Measurements from ENCODE around the gene INSIG2. TPM values are rescaled to one million over a fixed set of nuclear protein-coding genes. Genes with fewer than 3 reads are reported as not detected.

Gene INSIG2
- total RNA-seq, 1 experiment from 2014 or later, result 10.7 TPM

DNA sequence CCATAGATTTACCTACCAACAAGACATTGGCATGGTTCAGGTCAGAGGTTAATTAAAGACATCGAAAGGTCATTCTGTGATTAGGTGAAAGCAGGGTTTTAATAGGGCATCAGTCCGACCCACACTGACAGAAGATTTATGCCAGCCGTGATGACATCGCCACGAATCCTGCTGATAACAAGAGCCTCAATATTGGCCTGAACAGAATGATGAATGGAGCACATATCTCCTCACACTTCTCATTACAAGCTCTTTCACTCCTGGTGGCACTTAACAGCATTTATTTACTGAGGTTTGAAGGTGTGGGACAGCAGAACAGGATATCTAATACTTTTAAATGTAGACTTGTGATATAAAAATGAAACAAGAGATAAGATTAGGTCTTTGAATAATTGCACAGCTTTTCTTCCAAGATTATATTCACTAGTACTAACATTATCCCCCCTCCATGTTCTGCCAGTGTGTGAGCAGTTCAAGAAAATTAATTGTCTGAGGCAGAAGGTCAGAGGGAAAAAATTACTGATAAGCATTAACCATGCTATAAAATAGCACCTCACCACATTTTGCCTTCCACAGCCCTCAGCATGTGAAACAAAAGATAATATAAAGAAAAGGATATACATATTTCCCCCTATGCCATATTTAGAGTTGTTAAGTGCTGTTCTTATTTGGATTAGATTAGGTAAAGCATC is 23.1 kb upstream of the INSIG2 start (continued):
- TF ChIP-seq, protein P1, sequence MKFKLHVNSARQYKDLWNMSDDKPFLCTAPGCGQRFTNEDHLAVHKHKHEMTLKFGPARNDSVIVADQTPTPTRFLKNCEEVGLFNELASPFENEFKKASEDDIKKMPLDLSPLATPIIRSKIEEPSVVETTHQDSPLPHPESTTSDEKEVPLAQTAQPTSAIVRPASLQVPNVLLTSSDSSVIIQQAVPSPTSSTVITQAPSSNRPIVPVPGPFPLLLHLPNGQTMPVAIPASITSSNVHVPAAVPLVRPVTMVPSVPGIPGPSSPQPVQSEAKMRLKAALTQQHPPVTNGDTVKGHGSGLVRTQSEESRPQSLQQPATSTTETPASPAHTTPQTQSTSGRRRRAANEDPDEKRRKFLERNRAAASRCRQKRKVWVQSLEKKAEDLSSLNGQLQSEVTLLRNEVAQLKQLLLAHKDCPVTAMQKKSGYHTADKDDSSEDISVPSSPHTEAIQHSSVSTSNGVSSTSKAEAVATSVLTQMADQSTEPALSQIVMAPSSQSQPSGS (CRISPR knock-in tag; IDR thresholded peaks at IDR 0.05; ENCODE audit: borderline replicate concordance, low read depth), result no peak
- TF ChIP-seq ZNF219 (CRISPR knock-in tag; IDR thresholded peaks at IDR 0.05; ENCODE audit: borderline replicate concordance) (no peak), RORB (CRISPR knock-in tag; IDR thresholded peaks at IDR 0.05) (no peak), NR3C1 (CRISPR knock-in tag; conservative IDR thresholded peaks at IDR 0.05; ENCODE audit: low read depth) (no peak), TP53 (CRISPR knock-in tag; IDR thresholded peaks at IDR 0.05) (no peak), HMGA2 (CRISPR knock-in tag; IDR thresholded peaks at IDR 0.05) (no peak), CREB1 (CRISPR knock-in tag; IDR thresholded peaks at IDR 0.05) (no peak)
- TF ChIP-seq, protein P2, sequence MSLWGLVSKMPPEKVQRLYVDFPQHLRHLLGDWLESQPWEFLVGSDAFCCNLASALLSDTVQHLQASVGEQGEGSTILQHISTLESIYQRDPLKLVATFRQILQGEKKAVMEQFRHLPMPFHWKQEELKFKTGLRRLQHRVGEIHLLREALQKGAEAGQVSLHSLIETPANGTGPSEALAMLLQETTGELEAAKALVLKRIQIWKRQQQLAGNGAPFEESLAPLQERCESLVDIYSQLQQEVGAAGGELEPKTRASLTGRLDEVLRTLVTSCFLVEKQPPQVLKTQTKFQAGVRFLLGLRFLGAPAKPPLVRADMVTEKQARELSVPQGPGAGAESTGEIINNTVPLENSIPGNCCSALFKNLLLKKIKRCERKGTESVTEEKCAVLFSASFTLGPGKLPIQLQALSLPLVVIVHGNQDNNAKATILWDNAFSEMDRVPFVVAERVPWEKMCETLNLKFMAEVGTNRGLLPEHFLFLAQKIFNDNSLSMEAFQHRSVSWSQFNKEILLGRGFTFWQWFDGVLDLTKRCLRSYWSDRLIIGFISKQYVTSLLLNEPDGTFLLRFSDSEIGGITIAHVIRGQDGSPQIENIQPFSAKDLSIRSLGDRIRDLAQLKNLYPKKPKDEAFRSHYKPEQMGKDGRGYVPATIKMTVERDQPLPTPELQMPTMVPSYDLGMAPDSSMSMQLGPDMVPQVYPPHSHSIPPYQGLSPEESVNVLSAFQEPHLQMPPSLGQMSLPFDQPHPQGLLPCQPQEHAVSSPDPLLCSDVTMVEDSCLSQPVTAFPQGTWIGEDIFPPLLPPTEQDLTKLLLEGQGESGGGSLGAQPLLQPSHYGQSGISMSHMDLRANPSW (CRISPR knock-in tag; conservative IDR thresholded peaks at IDR 0.05; ENCODE audit: low read depth), result no peak
- TF ChIP-seq, protein P3, sequence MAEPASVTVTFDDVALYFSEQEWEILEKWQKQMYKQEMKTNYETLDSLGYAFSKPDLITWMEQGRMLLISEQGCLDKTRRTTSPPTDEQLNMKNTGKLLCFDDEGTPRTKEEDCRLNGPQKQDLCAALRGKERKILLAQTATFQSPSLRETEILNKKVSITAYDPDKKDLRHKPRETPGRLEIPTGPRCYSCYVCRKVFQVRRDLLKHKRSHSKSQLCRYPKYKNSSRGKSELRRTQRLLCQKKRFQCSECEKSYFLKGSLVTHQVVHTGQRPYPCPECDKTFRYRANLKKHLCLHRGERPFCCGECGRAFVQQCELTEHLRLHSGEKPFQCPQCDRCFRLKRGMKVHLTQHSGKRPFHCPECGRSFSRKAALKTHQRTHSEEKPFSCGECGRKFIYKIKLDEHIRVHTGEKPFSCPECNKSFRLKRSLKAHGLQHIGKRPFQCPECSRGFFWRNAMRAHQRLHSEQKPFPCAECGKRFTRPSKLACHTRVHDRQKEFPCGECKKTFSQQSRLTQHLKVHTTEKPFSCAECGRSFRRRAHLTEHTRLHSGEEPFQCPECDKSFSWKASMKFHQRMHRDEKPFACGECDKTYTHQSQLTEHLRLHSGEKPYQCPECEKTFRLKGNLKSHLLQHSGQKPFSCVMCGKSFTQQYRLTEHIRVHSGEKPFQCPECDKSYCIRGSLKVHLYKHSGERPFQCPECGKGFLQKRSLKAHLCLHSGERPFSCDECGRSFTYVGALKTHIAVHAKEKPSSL (CRISPR knock-in tag; conservative IDR thresholded peaks at IDR 0.05), result no peak
- TF ChIP-seq, protein P4, sequence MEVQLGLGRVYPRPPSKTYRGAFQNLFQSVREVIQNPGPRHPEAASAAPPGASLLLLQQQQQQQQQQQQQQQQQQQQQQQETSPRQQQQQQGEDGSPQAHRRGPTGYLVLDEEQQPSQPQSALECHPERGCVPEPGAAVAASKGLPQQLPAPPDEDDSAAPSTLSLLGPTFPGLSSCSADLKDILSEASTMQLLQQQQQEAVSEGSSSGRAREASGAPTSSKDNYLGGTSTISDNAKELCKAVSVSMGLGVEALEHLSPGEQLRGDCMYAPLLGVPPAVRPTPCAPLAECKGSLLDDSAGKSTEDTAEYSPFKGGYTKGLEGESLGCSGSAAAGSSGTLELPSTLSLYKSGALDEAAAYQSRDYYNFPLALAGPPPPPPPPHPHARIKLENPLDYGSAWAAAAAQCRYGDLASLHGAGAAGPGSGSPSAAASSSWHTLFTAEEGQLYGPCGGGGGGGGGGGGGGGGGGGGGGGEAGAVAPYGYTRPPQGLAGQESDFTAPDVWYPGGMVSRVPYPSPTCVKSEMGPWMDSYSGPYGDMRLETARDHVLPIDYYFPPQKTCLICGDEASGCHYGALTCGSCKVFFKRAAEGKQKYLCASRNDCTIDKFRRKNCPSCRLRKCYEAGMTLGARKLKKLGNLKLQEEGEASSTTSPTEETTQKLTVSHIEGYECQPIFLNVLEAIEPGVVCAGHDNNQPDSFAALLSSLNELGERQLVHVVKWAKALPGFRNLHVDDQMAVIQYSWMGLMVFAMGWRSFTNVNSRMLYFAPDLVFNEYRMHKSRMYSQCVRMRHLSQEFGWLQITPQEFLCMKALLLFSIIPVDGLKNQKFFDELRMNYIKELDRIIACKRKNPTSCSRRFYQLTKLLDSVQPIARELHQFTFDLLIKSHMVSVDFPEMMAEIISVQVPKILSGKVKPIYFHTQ (CRISPR knock-in tag; IDR thresholded peaks at IDR 0.05), result no peak
- TF ChIP-seq, protein P5, sequence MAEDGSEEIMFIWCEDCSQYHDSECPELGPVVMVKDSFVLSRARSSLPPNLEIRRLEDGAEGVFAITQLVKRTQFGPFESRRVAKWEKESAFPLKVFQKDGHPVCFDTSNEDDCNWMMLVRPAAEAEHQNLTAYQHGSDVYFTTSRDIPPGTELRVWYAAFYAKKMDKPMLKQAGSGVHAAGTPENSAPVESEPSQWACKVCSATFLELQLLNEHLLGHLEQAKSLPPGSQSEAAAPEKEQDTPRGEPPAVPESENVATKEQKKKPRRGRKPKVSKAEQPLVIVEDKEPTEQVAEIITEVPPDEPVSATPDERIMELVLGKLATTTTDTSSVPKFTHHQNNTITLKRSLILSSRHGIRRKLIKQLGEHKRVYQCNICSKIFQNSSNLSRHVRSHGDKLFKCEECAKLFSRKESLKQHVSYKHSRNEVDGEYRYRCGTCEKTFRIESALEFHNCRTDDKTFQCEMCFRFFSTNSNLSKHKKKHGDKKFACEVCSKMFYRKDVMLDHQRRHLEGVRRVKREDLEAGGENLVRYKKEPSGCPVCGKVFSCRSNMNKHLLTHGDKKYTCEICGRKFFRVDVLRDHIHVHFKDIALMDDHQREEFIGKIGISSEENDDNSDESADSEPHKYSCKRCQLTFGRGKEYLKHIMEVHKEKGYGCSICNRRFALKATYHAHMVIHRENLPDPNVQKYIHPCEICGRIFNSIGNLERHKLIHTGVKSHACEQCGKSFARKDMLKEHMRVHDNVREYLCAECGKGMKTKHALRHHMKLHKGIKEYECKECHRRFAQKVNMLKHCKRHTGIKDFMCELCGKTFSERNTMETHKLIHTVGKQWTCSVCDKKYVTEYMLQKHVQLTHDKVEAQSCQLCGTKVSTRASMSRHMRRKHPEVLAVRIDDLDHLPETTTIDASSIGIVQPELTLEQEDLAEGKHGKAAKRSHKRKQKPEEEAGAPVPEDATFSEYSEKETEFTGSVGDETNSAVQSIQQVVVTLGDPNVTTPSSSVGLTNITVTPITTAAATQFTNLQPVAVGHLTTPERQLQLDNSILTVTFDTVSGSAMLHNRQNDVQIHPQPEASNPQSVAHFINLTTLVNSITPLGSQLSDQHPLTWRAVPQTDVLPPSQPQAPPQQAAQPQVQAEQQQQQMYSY (CRISPR knock-in tag; IDR thresholded peaks at IDR 0.05), result no peak

DNA sequence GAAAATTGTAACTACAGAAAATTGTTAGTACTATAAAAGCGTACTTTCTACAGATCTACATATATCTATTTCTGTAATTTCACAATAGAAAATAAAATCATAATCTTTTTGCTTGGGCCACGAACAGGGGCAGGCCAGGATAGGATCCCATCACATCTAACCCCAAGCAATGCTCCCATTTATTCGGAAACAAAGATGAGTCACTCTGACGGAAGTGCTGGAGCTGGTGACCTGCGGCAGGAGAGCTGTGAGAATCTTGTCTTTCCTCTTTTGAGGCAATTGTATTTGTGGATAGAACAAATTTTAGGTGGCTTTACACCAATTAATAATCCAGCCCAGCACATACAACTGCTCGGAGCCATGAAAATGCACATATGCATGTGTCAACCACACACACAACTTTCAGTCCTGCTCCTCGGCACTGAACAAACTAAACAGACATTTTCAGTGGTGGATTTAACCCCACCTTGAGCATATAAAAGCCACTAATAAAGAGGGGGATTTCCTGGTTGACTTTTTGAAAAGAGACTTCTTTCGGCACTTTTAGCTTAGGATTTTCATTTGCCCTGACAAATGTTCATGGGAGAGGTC is 22.3 kb upstream of the INSIG2 start:
- ChIA-PET POLR2A (no interaction called here), CTCF (interaction anchor here (0.6 to 0.7 kb wide), 2 partner anchors 33 to 63 kb away, joined by 3 read pairs; no protein-coding TSS in a partner anchor)
- DNase-seq (ENCODE audit: low spot score) (no peak), ATAC-seq (no peak)
- Mint-ChIP-seq H3K4me3 (no peak overlapping the region), H3K27ac (no peak overlapping the region), H3K27me3 (ENCODE audit: low read depth) (no peaks in the 10 kb centered on the region; the same call in 1 of the 2 replicates), H3K36me3 (no peaks in the 10 kb centered on the region), H3K4me1 (peaks cover 2% of the 10 kb centered on the region; the same call in 1 of the 2 replicates), H3K9me3 (no peaks in the 10 kb centered on the region)
- TF ChIP-seq TEAD4 (CRISPR knock-in tag; IDR thresholded peaks at IDR 0.05), result no peak
- TF ChIP-seq, protein P6, sequence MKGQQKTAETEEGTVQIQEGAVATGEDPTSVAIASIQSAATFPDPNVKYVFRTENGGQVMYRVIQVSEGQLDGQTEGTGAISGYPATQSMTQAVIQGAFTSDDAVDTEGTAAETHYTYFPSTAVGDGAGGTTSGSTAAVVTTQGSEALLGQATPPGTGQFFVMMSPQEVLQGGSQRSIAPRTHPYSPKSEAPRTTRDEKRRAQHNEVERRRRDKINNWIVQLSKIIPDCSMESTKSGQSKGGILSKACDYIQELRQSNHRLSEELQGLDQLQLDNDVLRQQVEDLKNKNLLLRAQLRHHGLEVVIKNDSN (CRISPR knock-in tag; IDR thresholded peaks at IDR 0.05), result no peak
- TF ChIP-seq, protein P7, sequence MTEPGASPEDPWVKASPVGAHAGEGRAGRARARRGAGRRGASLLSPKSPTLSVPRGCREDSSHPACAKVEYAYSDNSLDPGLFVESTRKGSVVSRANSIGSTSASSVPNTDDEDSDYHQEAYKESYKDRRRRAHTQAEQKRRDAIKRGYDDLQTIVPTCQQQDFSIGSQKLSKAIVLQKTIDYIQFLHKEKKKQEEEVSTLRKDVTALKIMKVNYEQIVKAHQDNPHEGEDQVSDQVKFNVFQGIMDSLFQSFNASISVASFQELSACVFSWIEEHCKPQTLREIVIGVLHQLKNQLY (CRISPR knock-in tag; IDR thresholded peaks at IDR 0.05), result no peak

Data from WTC11 (cell line).